Erythroblast (primary cell): ENCODE results near the gene DENND6B.

Experiments used
- DNase-seq, 2 experiments: peaks; one replicate each; lab custom pipeline; 2025; lab: John Stamatoyannopoulos, UW
- GATA1 ChIP-seq: IDR thresholded peaks from 2 replicates; pipeline ENCODE4 v1.6.1; 2011; ENCODE audit warnings: low read depth, mild to moderate bottlenecking, control low read depth, low read length, moderate library complexity
- POLR2A ChIP-seq: IDR thresholded peaks from 2 replicates; pipeline ENCODE4 v1.6.1; 2011; ENCODE audit warnings: mild to moderate bottlenecking, low read length

DENND6B gene

DNA sequence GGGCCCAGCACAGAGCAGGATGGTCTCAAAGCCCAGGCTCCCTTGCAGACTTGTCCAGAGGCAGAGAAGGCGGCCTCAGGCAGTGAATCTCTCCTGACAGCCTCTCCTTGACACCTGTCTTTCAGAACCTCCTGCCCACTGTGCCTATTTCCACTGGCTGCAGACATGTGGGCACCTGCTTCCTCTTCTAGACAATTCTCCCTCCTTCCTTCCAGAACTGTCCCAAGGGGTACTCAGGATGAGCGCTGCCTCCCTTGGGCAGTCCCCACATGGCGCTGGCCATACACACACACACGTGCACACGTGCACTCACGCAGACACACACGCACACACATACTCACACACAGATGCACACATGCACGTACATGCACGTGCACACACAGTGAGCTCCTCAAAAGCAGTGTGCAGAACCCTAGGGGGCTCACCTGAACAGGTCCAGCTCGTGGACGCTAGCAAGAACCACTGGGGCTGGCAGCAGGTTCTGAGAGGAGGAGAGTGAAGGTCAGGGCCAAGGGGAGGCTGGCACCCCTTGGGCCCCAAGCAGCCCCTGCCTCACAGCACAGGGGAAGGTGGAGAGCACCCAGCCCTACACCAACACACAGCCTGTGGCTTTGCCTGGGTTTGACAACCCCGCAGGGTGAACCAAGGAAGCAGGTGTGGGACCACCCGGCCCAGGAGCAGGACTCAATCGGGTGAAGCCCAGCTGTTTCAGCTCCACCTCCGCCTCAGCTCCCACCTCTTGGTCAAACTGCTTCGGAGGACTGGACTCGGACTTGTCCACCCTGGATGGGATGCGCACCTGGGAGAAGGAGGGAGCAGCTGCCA is 11.3 kb downstream of the DENND6B start:
- DNase-seq: no peak
- TF ChIP-seq GATA1: no peak
- no peak for TF ChIP-seq POLR2A

DNA sequence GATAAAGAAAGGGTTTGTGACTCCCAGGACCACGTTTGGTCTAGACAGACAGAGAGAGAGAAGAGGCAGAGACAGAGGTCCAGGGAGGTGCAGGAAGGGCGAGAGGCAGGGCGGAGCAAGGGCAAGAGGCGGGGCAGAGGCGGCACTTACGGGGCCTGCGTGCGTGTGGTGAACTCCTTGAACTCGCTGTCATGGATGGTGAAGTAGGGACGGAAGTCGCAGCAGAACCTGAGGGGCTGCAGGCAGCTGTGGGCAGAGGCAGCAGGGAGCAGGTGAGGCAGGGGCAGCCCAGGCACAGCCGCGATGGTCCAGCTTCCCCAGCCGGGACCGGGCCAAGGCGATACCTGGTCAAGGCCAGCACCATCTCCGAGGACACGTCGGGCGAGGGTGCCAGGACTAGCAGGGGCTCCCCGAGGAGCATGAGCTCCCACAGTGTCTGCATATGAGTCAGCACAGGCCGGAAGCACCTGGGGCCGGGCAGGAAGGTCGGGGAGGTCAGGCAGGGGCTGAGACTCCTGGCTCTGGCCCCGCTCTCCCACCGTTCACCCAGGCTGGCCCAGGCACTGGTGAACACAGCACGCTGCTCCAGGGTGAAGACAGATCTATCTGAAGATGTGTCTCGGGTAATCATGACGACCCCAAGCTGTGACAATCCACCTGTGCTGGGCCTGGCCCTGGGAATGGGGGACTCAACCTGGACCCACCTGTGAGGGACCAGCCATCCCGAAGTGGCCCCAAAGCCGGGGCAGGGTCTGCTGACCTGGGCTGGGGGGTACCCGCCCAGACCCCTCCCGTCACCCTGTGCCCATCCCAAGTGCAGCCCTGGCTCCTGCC is 12.1 kb downstream of the DENND6B start:
- TF ChIP-seq GATA1 (no peak), POLR2A (no peak)
- peak; percentile 47 to 50 for DNase-seq

DNA sequence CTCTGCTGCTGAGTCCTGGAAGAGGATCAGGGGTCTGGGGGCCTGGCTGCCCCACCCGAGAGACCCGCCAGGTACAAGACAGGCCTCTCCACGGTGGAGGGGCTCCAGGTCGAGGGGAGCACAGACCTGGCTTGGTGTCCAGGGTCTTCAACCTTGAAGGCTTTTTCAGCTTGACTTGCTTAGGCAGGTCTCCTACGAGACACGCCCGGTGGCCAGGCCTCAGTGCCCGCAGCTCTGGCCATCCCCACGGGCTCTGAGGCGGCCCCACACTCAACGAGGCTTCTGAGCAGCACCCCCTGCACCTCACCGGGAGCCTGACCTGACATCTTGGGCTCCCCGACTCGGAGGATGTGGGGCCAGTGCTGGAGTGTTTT is 12.7 kb downstream of the DENND6B start:
- no peak for TF ChIP-seq POLR2A
- TF ChIP-seq GATA1: no peak
- no peak for DNase-seq

DNA sequence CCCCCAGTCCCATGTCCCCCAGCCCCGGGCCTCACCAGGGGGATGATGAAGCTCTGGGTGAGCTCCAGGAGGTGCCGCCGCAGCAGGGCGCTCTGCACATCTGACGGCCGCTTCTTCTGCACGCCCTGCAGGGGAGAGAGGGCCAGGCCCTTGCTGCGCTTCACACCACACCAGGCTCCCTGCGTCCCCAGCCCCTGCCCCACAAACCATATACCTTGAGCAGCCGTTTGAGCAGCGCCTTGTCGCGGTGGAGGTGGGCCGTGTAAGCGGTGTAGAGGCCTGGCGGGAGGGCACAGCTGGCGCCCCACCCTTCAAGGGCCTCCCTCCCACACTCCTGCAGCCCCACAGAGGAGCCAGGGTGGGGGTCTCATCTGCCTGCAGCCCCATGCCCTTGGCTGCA is 13.2 kb downstream of the DENND6B start:
- TF ChIP-seq GATA1 (no peak), POLR2A (no peak)
- no peak for DNase-seq

DNA sequence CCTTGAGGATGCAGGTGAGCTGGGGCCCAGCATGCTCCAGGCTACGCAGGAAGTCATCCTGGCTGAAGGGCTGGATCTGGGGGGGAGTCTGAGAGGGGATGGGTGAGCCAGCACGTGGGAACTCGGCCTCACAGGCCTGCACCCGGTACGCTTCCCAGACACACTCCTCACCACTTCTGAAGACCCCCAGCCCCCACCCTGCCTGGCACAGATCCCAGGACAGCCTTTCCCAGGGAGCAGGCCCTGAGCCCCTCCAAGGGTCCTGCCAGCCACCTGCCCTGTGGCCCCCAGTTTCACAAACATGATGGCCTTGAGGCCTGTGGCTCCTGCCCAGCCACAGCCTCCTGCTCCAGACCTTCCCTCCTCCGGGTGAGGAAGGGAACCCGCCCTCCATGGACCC is 13.8 kb downstream of the DENND6B start:
- DNase-seq: no peak
- TF ChIP-seq POLR2A (no peak), GATA1 (no peak)

DNA sequence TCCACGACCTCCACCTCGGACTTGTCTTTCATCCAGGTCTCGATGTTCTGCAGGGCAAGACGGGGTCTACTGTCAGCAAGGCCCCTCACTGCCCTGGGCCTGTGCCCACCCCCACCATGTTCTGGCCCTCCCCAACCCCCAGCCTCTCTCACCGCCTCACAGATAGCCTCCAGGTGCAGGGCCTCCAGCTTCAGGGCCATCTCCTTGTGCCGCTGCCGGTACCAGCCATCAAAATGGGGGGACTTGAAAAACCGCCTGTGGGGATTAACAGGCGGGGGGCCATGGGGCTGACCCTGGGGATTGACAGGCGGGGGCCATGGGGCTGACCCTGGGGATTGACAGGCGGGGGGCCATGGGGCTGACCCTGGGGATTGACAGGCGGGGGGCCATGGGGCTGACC is 14.4 kb downstream of the DENND6B start:
- TF ChIP-seq GATA1 (no peak), POLR2A (no peak)
- no peak for DNase-seq

DNA sequence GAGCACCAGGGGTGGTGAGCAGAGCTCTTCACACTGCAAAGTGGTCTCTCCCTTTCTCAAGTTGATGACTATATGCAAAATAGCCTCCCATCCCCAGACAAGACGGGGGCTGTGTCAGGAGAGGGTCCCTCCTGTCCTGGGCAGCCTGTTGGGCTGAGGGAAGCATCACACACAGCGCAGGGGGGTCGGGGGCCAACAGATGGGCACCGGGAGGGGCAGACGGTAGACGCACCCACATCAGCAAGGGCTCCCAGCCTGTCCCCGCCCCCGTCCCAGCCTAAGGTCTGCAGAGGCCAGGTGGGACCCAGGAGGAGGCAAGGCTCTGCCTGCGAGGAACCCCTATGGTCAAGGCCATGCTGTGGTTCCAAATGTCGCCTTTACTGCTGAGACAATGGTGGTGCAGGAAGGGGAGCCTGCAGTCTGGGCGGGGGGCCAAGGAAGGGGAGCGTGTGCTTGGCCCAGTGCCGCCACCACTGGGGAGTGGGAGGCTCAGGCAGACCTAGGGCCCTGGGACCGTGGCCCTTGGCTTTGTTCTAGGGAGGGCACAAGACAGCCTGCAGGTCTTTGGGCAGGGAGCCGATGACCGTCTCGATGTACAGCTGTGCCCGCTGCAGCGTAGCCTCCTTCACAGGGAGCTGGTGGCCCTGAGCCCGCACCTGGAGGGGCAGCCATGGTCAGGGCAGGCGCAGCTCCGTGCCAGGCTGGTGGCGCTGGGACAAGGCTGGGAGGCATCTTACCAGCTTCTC is 15.0 kb downstream of the DENND6B start:
- TF ChIP-seq POLR2A (no peak), GATA1 (no peak)
- no peak for DNase-seq

DNA sequence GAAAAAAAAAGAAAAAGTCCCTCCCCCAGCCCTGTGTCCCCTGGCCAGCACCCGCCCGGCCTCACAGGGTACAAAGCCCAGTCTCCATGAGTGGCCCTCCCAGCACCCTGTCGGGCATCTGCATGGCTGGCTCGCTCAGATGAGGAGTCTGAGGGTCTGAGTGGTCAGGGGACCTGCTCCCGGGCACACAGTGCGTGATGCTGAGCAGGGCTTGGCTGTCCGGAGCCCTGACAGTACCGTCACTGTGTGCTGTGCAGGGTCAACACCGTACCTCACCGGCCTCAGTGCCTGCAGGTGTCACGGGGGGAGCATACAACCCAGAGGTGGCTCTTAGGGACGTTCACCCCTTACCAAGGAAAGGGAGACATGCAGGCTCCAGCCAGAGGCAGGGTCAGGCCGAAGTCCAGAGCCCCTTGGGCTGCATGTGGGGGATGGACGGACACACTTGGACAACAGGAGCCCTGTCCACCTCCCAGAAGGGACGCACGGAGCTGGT is 15.8 kb downstream of the DENND6B start:
- TF ChIP-seq GATA1 (no peak), POLR2A (no peak)
- no peak for DNase-seq

DNA sequence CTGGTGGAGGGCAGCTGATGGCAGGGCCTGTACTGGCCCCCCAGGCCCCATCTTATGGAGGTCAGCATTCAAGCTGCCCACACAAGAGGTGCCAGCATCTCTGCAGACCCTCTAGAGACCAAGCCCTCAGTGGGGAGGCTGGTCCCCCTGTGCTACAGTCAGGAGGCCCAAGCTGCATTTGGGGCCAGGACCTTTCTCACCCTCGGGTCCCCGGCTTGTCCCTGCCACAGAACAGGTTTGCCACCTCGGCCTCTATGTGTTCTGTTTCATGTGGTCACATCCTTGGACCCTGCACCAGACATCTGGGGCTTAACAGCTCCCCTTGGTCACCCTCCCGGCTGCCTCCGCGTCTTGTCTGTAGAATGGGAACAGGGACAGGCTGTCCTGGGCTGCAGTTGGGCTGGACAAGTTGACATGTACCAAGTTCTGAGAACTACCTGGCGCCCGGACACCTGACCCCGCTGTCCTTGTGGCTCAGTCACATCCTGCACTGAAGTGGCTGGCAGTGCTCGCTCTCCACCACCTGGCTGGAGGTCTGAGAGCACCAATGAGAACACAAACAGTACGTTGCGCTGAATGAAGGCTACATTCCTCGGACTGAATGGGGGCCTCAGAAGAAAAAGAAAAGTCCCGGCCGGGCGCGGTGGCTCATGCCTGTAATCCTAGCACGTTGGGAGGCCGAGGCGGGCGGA is 16.6 kb downstream of the DENND6B start:
- DNase-seq: no peak
- TF ChIP-seq GATA1 (no peak), POLR2A (no peak)

DNA sequence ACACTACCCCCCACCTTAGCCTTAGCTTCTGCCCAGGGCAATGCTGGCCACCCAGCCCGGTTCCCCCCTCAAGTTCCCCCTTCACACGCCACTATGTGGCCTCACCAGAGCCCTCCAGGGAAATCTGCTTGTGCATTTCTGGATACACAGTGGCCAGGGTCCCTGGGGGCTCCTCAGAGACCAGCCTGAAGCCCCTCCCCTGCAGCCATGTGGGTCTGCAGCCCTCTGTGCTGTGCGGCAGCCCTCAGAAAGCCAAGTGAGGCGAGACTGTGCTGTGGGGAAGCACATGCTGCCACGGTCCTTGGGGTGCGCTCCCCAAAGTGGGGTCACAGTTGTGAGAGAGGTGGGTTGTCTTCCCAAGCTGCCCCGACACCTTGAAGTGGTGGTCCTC is 17.2 kb downstream of the DENND6B start:
- TF ChIP-seq GATA1: no peak
- TF ChIP-seq POLR2A: no peak
- DNase-seq: no peak

DNA sequence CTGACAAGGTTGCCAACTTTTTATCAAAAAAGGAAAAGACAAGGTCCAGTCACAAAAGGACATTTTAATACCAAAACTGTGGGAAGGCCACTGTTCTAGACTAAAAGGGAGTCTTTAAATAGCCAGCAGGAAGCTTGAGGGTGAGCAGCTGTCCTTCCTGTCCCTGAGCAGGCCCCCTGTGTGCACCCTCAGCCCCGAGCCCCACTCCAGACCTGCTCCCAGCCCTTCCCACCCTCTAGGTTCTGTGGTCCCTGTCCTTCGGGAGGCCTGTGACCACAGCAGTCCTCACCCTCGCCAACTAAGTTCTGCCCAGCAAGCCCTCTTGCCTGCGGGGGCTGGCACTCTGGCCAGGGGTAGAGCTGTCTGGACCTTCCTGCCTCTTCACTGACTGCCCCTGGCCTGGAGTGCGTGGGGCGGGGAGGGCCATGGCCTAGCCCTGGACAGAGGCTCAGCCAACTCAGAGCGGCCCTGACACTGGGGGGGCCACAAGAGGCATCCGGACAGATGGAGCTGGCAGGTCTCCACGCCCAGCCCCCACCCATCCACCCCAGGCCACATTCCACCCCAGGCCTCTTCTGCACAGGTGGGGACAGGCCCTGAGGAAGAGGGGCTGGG is 17.7 kb downstream of the DENND6B start:
- no peak for TF ChIP-seq POLR2A
- no peak for TF ChIP-seq GATA1

DNA sequence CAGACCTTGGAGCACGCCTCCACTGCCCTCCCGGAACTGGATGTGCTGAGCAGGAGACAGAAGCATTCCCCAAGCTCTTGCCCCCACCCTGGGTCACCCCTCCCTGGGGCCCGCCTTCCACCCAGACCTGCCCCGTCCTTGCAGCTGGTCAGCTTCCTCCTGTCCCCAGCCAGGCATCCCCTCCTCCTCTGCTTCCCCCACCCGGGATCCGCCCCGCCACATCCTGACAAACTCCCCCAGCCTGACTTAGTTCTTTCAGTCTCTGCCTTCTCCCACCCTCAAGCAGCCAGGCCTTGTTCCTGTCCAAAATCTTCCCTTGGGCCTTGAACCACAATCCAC is 18.2 kb downstream of the DENND6B start:
- DNase-seq: no peak
- no peak for TF ChIP-seq GATA1

More for the DNA sequence above, 17.7 kb downstream of the DENND6B start:
- no peak for DNase-seq

DNA sequence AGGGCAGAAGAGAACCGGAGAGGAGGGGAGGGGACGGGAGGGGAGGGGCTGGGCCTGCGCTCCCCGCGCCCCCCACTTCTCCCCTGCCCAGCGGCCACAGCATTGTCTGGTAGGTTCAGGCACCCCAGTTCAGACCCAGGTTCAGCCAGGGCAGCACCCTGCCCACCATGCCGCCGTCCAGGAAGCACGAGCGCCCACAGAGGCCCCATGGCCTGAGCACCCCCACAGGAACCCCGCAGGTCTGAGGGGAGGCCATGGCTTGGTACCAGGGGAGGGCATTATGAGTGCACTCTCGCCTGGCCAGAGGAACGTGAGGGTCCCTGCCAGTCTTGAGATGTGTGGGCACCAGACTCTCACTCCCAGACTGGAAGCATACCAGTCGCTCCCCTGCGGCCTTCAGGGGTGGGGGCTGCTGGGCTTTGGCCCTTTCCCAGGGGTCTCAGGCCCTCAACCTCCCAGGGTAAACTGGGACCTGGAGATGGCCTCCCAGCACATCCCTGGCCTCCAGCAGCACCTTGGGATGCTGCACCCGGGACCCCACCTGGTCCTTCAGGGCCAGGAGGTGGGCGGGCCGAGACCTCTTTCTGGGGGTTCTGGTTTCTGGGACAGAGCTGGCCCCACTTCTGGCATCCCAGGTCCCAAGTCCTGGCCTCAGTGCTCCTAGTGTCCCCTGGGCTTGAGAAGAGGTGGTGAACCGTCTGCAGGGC is 18.8 kb downstream of the DENND6B start:
- TF ChIP-seq POLR2A: no peak
- TF ChIP-seq GATA1: no peak
- no peak for DNase-seq
